H1 (cell line): ENCODE results near the gene NPC2. TPM values are rescaled to one million over a fixed set of nuclear protein-coding genes. Genes with fewer than 3 reads are reported as not detected.

Experiments used
- CTCF ChIA-PET: fragments of 300-600 bp; sonication (Branson Sonifier 250); formaldehyde crosslinking; loops from one replicate; lab custom pipeline; 2021; ENCODE audit not compliant: partially characterized antibody; lab: Charles Lee
- POLR2A ChIA-PET: fragments of 300-600 bp; sonication (Branson Sonifier 250); formaldehyde crosslinking; loops from one replicate; lab custom pipeline; 2021; ENCODE audit warnings: inconsistent platforms; ENCODE audit not compliant: partially characterized antibody; lab: Charles Lee
- DNase-seq, 2 experiments: peaks; one replicate each; pipeline versions ENCODE4 v3.0.0 to v3.0.0-alpha.2; 2010 to 2022; ENCODE audit warnings: low spot score in 2 of 2, low read depth in 1 of 2, mixed read lengths in 1 of 2
- FAIRE-seq: peaks from 2 replicates; lab custom pipeline; 2011; peaks lifted over from hg19 to GRCh38; lab: Jason Lieb, UNC
- H2AFZ ChIP-seq: 2 replicates; pipeline ENCODE4 v1.8.1; 2012; ENCODE audit warnings: low read length, inconsistent platforms
- H2AK5ac ChIP-seq: 2 replicates; pipeline ENCODE4 v1.6.1; 2013; ENCODE audit warnings: low read depth, low read length
- H2BK120ac ChIP-seq: replicated peaks from 2 replicates; pipeline ENCODE3; 2013; ENCODE audit warnings: low read depth, low read length, inconsistent platforms
- H2BK12ac ChIP-seq: 2 replicates; pipeline ENCODE4 v1.6.1; 2013; ENCODE audit warnings: low read depth, low read length
- H2BK15ac ChIP-seq: 2 replicates; pipeline ENCODE4 v1.6.1; 2013; ENCODE audit warnings: low read length
- H2BK20ac ChIP-seq: 2 replicates; pipeline ENCODE4 v1.6.1; 2013; ENCODE audit warnings: low read length
- H2BK5ac ChIP-seq: 2 replicates; pipeline ENCODE4 v1.6.1; 2013; ENCODE audit warnings: low read depth, low read length
- H3K14ac ChIP-seq: 2 replicates; pipeline ENCODE4 v1.6.1; 2013; ENCODE audit warnings: inconsistent platforms; ENCODE audit not compliant: insufficient read length
- H3K18ac ChIP-seq: 2 replicates; pipeline ENCODE4 v1.6.1; 2013; ENCODE audit warnings: low read length; ENCODE audit errors: extremely low read depth
- H3K23ac ChIP-seq: 2 replicates; pipeline ENCODE4 v1.6.1; 2013; ENCODE audit warnings: inconsistent platforms; ENCODE audit not compliant: insufficient read length
- H3K23me2 ChIP-seq: 2 replicates; pipeline ENCODE4 v1.6.1; 2013; ENCODE audit warnings: low read depth, low read length
- H3K27ac ChIP-seq: 2 replicates; pipeline ENCODE4 v1.6.1; 2011; ENCODE audit warnings: low read depth, low read length, inconsistent platforms
- H3K27me3 ChIP-seq, 4 experiments: replicated peaks in 1 of 4; 1 replicate in 1 of 4; 2 replicates in 3 of 4; pipeline versions ENCODE4 v1.6.1 to v1.8.1; 2011 to 2013; ENCODE audit warnings: low read length in 3 of 4, mild to moderate bottlenecking in 3 of 4, inconsistent platforms in 2 of 4, mixed read lengths in 2 of 4, moderate library complexity in 1 of 4; ENCODE audit not compliant: control insufficient read depth in 3 of 4, insufficient read depth in 3 of 4; ENCODE audit errors: extremely low read depth in 1 of 4
- H3K36me3 ChIP-seq, 4 experiments: 2 replicates each; pipeline versions ENCODE4 v1.6.1 to v1.8.1; 2011 to 2013; ENCODE audit warnings: mild to moderate bottlenecking in 4 of 4, low read length in 3 of 4, moderate library complexity in 2 of 4, control low read depth in 1 of 4, inconsistent platforms in 1 of 4; ENCODE audit not compliant: insufficient read depth in 4 of 4, control insufficient read depth in 2 of 4
- H3K4ac ChIP-seq: replicated peaks from 2 replicates; pipeline ENCODE3; 2013; ENCODE audit warnings: low read length, low read depth, mixed read lengths, inconsistent platforms; ENCODE audit not compliant: insufficient read length
- H3K4me1 ChIP-seq, 4 experiments: replicated peaks in 1 of 4; 1 replicate in 1 of 4; 2 replicates in 3 of 4; pipeline versions ENCODE4 v1.6.1 to v1.8.1; 2011 to 2013; ENCODE audit warnings: low read length in 3 of 4, inconsistent platforms in 2 of 4, mixed read lengths in 1 of 4; ENCODE audit not compliant: insufficient read depth in 4 of 4, control insufficient read depth in 3 of 4
- H3K4me2 ChIP-seq, 2 experiments: 2 replicates each; pipeline versions ENCODE4 v1.6.1 to v1.8.1; 2011 to 2013; ENCODE audit warnings: low read depth in 2 of 2, low read length in 2 of 2, control low read depth in 1 of 2, inconsistent platforms in 1 of 2, mild to moderate bottlenecking in 1 of 2; ENCODE audit not compliant: insufficient read depth in 1 of 2
- H3K4me3 ChIP-seq, 4 experiments: fragments of 200-600, 300-600 bp in 1 of 4; sonication (generic), shearing (Covaris generic), sonication (Bioruptor Twin) in 1 of 4; 2 replicates each; pipeline versions ENCODE4 v1.5.1 to v1.8.1; 2011 to 2016; ENCODE audit warnings: low read length in 4 of 4, low read depth in 3 of 4, control low read depth in 2 of 4, inconsistent platforms in 2 of 4, mild to moderate bottlenecking in 2 of 4, mixed read lengths in 1 of 4, moderate library complexity in 1 of 4; ENCODE audit not compliant: insufficient read depth in 2 of 4; ENCODE audit errors: extremely low read depth in 1 of 4
- H3K56ac ChIP-seq: replicated peaks from 2 replicates; pipeline ENCODE3; 2013; ENCODE audit warnings: low read depth, mild to moderate bottlenecking, mixed read lengths, low read length, inconsistent platforms; ENCODE audit not compliant: insufficient read length
- H3K79me1 ChIP-seq: 2 replicates; pipeline ENCODE4 v1.6.1; 2013; ENCODE audit warnings: low read depth, low read length, control low read depth
- H3K79me2 ChIP-seq, 2 experiments: 2 replicates each; pipeline versions ENCODE4 v1.6.1 to v1.8.1; 2012 to 2013; ENCODE audit warnings: low read length in 2 of 2, mild to moderate bottlenecking in 2 of 2, inconsistent platforms in 1 of 2; ENCODE audit not compliant: insufficient read depth in 2 of 2, control insufficient read depth in 1 of 2
- H3K9ac ChIP-seq, 4 experiments: replicated peaks in 1 of 4; 1 replicate in 1 of 4; 2 replicates in 3 of 4; pipeline versions ENCODE4 v1.6.1 to v1.8.1; 2011 to 2013; ENCODE audit warnings: low read depth in 3 of 4, low read length in 3 of 4, control low read depth in 2 of 4, mild to moderate bottlenecking in 2 of 4, moderate library complexity in 2 of 4, inconsistent platforms in 1 of 4; ENCODE audit errors: extremely low read depth in 1 of 4
- H3K9me3 ChIP-seq, 2 experiments: 2 replicates each; pipeline versions ENCODE4 v1.6.1 to v1.8.1; 2012 to 2013; ENCODE audit warnings: mild to moderate bottlenecking in 2 of 2, moderate library complexity in 2 of 2, control low read depth in 1 of 2, inconsistent platforms in 1 of 2, low read depth in 1 of 2, low read length in 1 of 2, mixed read lengths in 1 of 2; ENCODE audit not compliant: insufficient read depth in 2 of 2
- H4K20me1 ChIP-seq, 2 experiments: replicated peaks in 1 of 2; 2 replicates each; pipeline versions ENCODE3 to v1.8.1; 2011 to 2013; ENCODE audit warnings: inconsistent platforms in 2 of 2, low read length in 2 of 2, mild to moderate bottlenecking in 1 of 2; ENCODE audit not compliant: insufficient read depth in 2 of 2, control insufficient read depth in 1 of 2
- H4K5ac ChIP-seq: 2 replicates; pipeline ENCODE4 v1.6.1; 2013; ENCODE audit warnings: low read length, low read depth, mixed read lengths, inconsistent platforms; ENCODE audit not compliant: insufficient read length
- H4K8ac ChIP-seq: 2 replicates; pipeline ENCODE4 v1.8.0; 2013; ENCODE audit warnings: mild to moderate bottlenecking, moderate library complexity, low read length, inconsistent platforms; ENCODE audit not compliant: insufficient read depth; ENCODE audit errors: extremely low read depth
- H4K91ac ChIP-seq: replicated peaks from 2 replicates; pipeline ENCODE3; 2013; ENCODE audit warnings: low read length, mixed read lengths, inconsistent platforms; ENCODE audit not compliant: insufficient read length
- WGBS, 2 experiments: shearing (Covaris generic) in 1 of 2; methylation state at CpG; one replicate each; pipeline versions ENCODE4 v1.1.6 to v1.1.7; 2013 to 2015; ENCODE audit warnings: low lambda C conversion rate in 2 of 2, mixed read lengths in 2 of 2, inconsistent platforms in 1 of 2, low coverage in 1 of 2, missing lambda C conversion rate in 1 of 2; ENCODE audit not compliant: insufficient replicate concordance in 2 of 2, insufficient coverage in 1 of 2, insufficient read length in 1 of 2; ENCODE audit errors: extremely low coverage in 1 of 2, missing lambda C conversion rate in 1 of 2; 5-methylcytosine and 5-hydroxymethylcytosine counted together
- polyA plus RNA-seq, 7 experiments: library from polyadenylated mRNA; depleted of rRNA in 3 of 7; stranded (reverse) in 5 of 7; unstranded in 2 of 7; fragments of >200 nt in 5 of 7; fragments of 200-250 nt in 2 of 7; gene quantifications; 1 replicate in 5 of 7; 2 replicates in 1 of 7; 4 replicates in 1 of 7; pipeline versions ENCODE4 v1.2.1 to v1.2.3, GENCODE V29; 2011 to 2013; ENCODE audit warnings: missing spikeins in 2 of 7, mixed read lengths in 2 of 7
- total RNA-seq: library from RNA; stranded (reverse); fragmentation: NEBNext Ultra II Directional; extraction: Animal tissue kit (Norgen Biotek cat#: 25700); gene quantifications from 2 replicates; pipeline ENCODE4 v1.2.1, GENCODE V29; 2021

Gene NPC2
- total and polyA plus RNA-seq, 2 of the 8 experiments (the other 6 are each of a cell fraction or from before 2014, with no cell fraction given): 178 to 258 TPM

DNA sequence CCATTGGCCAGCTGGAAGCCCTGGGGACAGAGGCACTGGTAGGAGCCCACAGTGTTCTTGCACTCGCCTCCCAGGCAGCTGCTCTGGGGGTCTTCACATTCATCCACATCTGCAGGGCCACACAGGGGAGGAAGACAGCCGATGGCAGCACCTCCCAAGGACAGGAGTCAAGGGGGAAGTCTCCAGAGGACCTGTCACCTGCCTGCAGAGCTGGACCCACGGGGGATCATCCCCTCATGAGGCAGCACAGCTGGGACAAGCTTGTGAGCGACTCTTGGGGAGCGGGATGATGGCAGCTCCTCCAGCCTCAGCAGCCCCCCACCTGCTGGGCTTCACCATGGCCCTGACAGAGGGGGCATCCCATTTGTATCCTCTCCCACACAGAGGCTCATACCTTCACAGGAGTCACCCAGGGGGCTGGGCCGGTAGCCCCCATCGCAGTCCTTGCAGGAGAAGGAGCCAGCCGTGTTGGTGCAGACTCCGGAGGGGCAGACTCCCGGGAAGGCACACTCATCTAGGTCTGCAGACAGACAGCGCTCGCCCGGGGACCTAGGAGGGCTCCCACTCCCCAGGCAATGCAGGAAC lies 15.8 kb upstream of the NPC2 start:
- Histone ChIP-seq H4K20me1 (no peaks in the 10 kb centered on the region), H2BK20ac (no peak overlapping the region), H3K4me3 (no peak overlapping the region), H2BK12ac (no peak overlapping the region), H3K18ac (no peak overlapping the region), H3K23me2 (no peaks in the 10 kb centered on the region), H3K9me3 (no peaks in the 10 kb centered on the region), H3K27ac (no peak overlapping the region), H2BK15ac (0 out of 2 replicates have a peak overlapping the region, but pooled peaks have one; percentile 5), H3K27me3 (no peaks in the 10 kb centered on the region; a peak in 1 of 7 replicates), H4K8ac (no peak overlapping the region), H2BK120ac (no peak overlapping the region), H3K79me1 (no peaks in the 10 kb centered on the region), H4K91ac (no peak overlapping the region), H4K5ac (no peak overlapping the region), H2AK5ac (no peak overlapping the region), H2BK5ac (no peak overlapping the region), H3K14ac (no peak overlapping the region), H3K9ac (no peak overlapping the region), H3K23ac (no peak overlapping the region), H3K79me2 (no peaks in the 10 kb centered on the region), H3K4me2 (no peak overlapping the region), H2AFZ (no peak overlapping the region), H3K4ac (no peak overlapping the region), H3K56ac (no peak overlapping the region), H3K36me3 (no peaks in the 10 kb centered on the region), H3K4me1 (peaks cover 0 to 19% (median 11%) of the 10 kb centered on the region in 4 experiments; a peak in 5 of 7 replicates)
- 84% methylated on average over 13 of the region's 13 CpGs; no CpG with 5 or more reads in 1 of the 2 experiments for WGBS, 2 experiments
- ChIA-PET POLR2A (interaction anchor here (0.8 to 2.2 kb wide), 3 partner anchors 9 to 182 kb away, joined by 3 to 7 read pairs (median 3); no protein-coding TSS in a partner anchor), CTCF (interaction anchor here (0.7 to 6.5 kb wide), 32 partner anchors 7 to 252 kb away, joined by 3 to 64 read pairs (median 5); no protein-coding TSS in a partner anchor)
- DNase-seq: no peak
- no peak for FAIRE-seq
